DOHH2 (cell line): ENCODE results near the gene AIRE.

Source experiments
- H3F3A ChIP-seq: fragments of 200-600 bp; sonication (generic), shearing (Covaris generic); 2 replicates; pipeline ENCODE4 v1.6.0; 2016; ENCODE audit warnings: antibody characterized with exemption, mild to moderate bottlenecking; ENCODE audit not compliant: control insufficient read depth, insufficient read depth
- H3K27ac ChIP-seq: fragments of 200-600 bp; sonication (generic); 2 replicates; pipeline ENCODE4 v1.5.1; 2014; ENCODE audit warnings: low read depth, mild to moderate bottlenecking, low read length, moderate library complexity
- H3K27me3 ChIP-seq: fragments of 200-600 bp; sonication (generic); 2 replicates; pipeline ENCODE4 v1.6.1; 2014; ENCODE audit warnings: mild to moderate bottlenecking, low read length, mixed read lengths; ENCODE audit not compliant: control insufficient read depth
- H3K36me3 ChIP-seq: fragments of 200-600 bp; sonication (generic); 2 replicates; pipeline ENCODE4 v1.6.1; 2014; ENCODE audit warnings: mild to moderate bottlenecking, low read length, moderate library complexity, mixed read lengths; ENCODE audit not compliant: control insufficient read depth
- H3K4me1 ChIP-seq: fragments of 200-600 bp; sonication (generic); 2 replicates; pipeline ENCODE4 v1.6.1; 2014; ENCODE audit warnings: mild to moderate bottlenecking, low read length, mixed read lengths; ENCODE audit not compliant: control insufficient read depth
- H3K4me2 ChIP-seq: fragments of 200-600 bp; sonication (generic); 2 replicates; pipeline ENCODE4 v1.6.0; 2014; ENCODE audit warnings: mild to moderate bottlenecking, low read length, moderate library complexity
- H3K4me3 ChIP-seq: fragments of 200-600 bp; sonication (generic); 2 replicates; pipeline ENCODE4 v1.5.1; 2014; ENCODE audit warnings: mild to moderate bottlenecking, low read length, mixed read lengths
- H3K79me2 ChIP-seq: fragments of 200-600 bp; sonication (generic); 2 replicates; pipeline ENCODE4 v1.6.1; 2014; ENCODE audit warnings: mild to moderate bottlenecking, low read length, mixed read lengths; ENCODE audit not compliant: control insufficient read depth
- H3K9me2 ChIP-seq: fragments of 200-600 bp; sonication (generic); replicated peaks from 2 replicates; pipeline ENCODE4 v1.6.1; 2014; ENCODE audit warnings: mild to moderate bottlenecking, low read length, mixed read lengths; ENCODE audit not compliant: control insufficient read depth
- H3K9me3 ChIP-seq: fragments of 200-600 bp; sonication (generic); 2 replicates; pipeline ENCODE4 v1.6.1; 2014; ENCODE audit warnings: antibody characterized with exemption, low read length, mixed read lengths; ENCODE audit not compliant: control insufficient read depth, insufficient read depth
- H4K20me1 ChIP-seq: fragments of 200-600 bp; sonication (generic); 2 replicates; pipeline ENCODE4 v1.6.0; 2014; ENCODE audit warnings: low read depth, mild to moderate bottlenecking, antibody characterized with exemption, low read length, moderate library complexity; ENCODE audit not compliant: control insufficient read depth, insufficient read depth
- CTCF ChIP-seq: fragments of 200-600 bp; sonication (generic); IDR thresholded peaks from one replicate; pipeline ENCODE4 v1.5.1; 2014; ENCODE audit warnings: antibody characterized with exemption, mild to moderate bottlenecking, low read depth, low read length; ENCODE audit not compliant: poor library complexity, severe bottlenecking
- EZH2phosphoT487 ChIP-seq: fragments of 200-600 bp; sonication (generic); IDR thresholded peaks from 2 replicates; pipeline ENCODE4 v1.6.1; 2017; ENCODE audit warnings: borderline replicate concordance, mild to moderate bottlenecking, antibody characterized with exemption, low read length, moderate library complexity, mixed read lengths

Gene AIRE

DNA sequence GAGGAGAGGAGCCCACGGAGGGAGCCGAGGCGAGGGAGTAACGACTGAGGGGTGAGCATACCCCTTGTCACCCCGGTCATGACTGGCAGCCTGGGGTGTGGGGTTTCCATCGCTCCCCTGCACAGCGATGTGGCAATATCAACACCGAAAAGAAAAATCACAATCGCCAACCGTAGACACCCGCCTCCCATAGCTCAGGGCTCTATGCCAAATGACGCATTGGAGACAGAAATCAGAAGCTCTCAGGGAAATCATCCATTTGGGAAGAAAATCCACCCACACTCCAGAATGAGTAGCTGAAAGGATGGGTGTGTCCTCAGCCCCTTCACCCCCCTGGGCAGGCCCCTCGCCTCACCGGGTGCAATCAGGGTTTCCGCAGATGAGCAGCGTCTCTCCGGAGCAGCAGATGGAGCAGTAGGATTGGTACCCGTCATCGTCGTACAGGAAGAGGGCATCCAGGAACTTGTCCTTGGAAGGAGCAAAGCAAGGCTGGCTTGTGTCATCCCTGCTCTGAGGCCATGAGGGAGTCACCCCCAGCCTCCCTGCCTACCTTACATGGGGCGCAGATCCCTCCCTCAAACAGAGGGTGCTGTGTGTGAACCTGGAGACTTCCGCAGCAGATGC lies 26.5 kb upstream of the AIRE start:
- H3K27ac ChIP-seq = no peak overlapping the region
- no peaks in the 10 kb centered on the region for H3K4me1 ChIP-seq
- H3F3A ChIP-seq = no peaks in the 10 kb centered on the region
- H3K4me3 ChIP-seq = no peak overlapping the region
- H4K20me1 ChIP-seq = no peaks in the 10 kb centered on the region
- no peaks in the 10 kb centered on the region for H3K9me2 ChIP-seq
- peaks cover 12% of the 10 kb centered on the region for H3K27me3 ChIP-seq
- no peaks in the 10 kb centered on the region for H3K36me3 ChIP-seq
- no peaks in the 10 kb centered on the region for H3K79me2 ChIP-seq
- H3K9me3 ChIP-seq = no peaks in the 10 kb centered on the region
- H3K4me2 ChIP-seq = no peak overlapping the region
- TF ChIP-seq EZH2phosphoT487 = no peak

GRCh38 chr21:44260066-44260465 lies 25.6 kb upstream of the AIRE start:
- Histone ChIP-seq H4K20me1 (no peaks in the 10 kb centered on the region), H3K4me2 (no peak overlapping the region), H3K4me3 (no peak overlapping the region), H3K27me3 (peaks cover 8% of the 10 kb centered on the region), H3K27ac (no peak overlapping the region), H3K36me3 (no peaks in the 10 kb centered on the region), H3F3A (no peaks in the 10 kb centered on the region), H3K9me2 (no peaks in the 10 kb centered on the region), H3K4me1 (no peaks in the 10 kb centered on the region), H3K79me2 (no peaks in the 10 kb centered on the region), H3K9me3 (no peaks in the 10 kb centered on the region)
- TF ChIP-seq EZH2phosphoT487 = no peak
- TF ChIP-seq CTCF = no peak

GRCh38 chr21:44260791-44261631 lies 24.7 kb upstream of the AIRE start:
- H3K4me3 ChIP-seq = no peak overlapping the region
- H3K4me2 ChIP-seq = no peak overlapping the region
- TF ChIP-seq CTCF = no peak
- no peak for TF ChIP-seq EZH2phosphoT487
- no peaks in the 10 kb centered on the region for H3K4me1 ChIP-seq
- H3K9me3 ChIP-seq = no peaks in the 10 kb centered on the region
- H3K9me2 ChIP-seq = no peaks in the 10 kb centered on the region
- no peaks in the 10 kb centered on the region for H3F3A ChIP-seq
- H3K79me2 ChIP-seq = no peaks in the 10 kb centered on the region
- no peaks in the 10 kb centered on the region for H3K36me3 ChIP-seq
- H3K27me3 ChIP-seq = peaks cover 5% of the 10 kb centered on the region; the same call in 1 of the 2 replicates
- no peaks in the 10 kb centered on the region for H4K20me1 ChIP-seq
- no peak overlapping the region for H3K27ac ChIP-seq
